NOMO-1 treated with DMSO at 0.1 percent for 48 hours (cell line): ENCODE measurements around the gene IMPDH1.
A peak's percentile ranks its signal among the peaks of the same experiment; 100 is the strongest.

Source experiments
- DNase-seq: peaks from one replicate; lab custom pipeline; 2025; ENCODE audit not compliant: unreplicated experiment; lab: John Stamatoyannopoulos, UW

Gene IMPDH1

DNA sequence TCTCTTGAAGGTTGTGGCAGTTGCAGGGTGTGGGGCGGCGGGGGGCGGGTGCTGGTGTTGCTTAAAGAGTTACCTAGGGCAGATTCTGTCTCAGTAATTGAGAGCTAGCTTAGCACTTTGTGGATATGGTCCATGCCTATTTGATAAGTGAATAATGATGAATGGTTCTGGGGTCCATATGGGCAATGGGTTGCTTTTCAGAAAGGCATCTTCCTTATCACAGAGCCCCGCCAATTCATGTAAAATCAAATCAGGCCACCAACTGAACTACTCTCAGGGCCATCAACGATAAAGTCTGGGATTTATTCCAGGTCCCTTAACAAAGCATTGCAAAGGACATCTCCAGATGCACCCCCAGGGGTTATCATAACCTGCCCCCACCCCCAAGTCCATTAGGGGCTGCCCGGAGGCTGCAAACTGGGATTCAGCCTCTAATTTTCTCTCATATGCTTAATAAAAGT is 46.5 kb downstream of the IMPDH1 start:
- DNase-seq = no peak

GRCh38 chr7:128362670-128363069 is 47.1 kb downstream of the IMPDH1 start:
- DNase-seq = no peak

DNA sequence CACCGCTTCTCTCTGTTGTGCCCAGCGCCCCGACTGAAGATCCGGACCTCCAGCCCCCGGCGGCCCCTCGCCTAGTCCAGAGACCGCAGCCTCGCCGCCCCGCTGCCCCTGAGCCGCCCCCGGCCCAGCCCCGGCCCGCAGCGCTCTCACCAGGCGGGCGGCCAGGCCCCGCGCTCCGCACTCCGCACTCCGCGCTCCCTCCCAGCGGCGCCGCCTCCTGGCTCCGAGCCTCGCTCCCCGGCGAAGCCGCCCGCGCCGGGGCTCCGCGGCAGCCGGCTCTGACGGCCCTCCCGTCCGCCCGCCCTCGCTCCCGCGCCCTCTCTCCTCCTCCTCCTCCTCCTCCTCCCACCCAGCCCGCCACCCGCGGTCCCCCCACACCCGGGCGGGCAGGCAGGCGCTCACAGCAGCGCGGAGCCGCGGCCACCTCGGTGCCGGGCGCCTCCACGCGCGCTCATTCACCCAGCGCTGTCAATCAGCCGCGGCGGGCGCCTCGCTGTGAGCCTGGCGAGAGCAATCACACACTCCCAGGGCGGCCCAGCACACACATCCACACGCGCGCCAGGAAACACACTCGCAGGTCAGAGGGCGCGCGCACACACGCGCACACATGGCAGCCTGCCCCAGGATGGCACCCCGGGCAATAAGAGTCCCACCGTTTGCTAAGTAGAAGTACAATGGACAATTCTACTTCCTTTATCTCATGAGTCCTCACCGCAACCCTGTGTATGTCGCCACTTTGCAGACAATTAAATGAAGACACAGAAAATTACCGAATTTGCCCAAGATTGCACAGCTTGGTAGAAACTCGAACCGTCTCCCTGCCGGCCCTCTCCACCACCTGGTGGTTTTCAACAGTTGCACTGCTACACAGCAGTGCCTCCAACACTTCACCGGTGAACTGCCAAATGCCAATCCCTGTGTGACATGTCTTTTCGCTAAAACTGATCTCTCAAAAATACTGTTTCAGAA is 48.1 kb downstream of the IMPDH1 start, which contains the start of gene PRRT4:
PRRT4 (minus strand) TSS at position 280 of the 969 bp plus-strand sequence.
- DNase-seq = peak; percentile 66

- DNase-seq = no peak
These were observed 49.5 kb downstream of the IMPDH1 start for GRCh38 chr7:128360359-128360678.

- no peak for DNase-seq
These were observed 49.8 kb downstream of the IMPDH1 start for GRCh38 chr7:128359939-128360338.

DNA sequence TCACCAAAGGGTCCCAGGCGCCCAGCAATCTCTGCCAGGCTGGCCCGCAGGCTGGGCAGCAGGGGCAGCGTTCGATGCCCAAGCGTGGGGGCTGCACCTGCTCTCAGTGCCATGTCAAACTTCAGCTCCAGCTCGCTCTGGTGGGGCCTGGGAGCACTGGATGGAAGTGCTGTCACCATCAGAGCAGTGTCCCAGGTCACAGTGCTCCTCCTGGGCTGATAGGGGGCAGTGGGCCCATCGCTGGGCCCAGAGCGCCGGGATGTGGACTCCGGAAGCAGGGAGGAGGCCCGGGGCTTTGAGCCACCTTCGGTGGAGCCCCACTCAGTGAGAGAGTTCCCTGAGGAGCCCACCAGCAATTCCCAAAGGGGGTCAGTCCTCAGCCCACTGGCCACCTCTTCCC is 50.4 kb downstream of the IMPDH1 start:
- no peak for DNase-seq

GRCh38 chr7:128358233-128358632 is 51.5 kb downstream of the IMPDH1 start:
- DNase-seq = peak; percentile 38

DNA sequence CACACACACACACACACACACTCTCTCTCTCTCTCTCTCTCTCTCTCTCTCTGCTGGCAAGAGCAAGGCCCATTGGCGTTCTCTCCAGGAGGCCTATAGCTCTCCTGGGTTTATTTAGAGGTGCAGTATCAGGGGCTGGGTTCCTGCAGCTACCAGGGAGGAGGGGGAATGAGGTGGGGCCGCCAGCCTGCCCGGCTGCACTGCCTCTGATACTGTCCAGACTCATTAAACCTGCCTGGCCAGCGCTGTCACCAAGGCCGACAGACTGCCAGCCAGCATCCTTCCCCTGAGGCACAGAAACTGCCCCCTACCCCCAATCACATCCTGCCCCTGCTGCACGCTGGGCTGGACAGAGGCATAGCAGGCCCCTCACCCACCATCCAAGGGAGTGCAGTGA is 52.6 kb downstream of the IMPDH1 start:
- DNase-seq = no peak

DNA sequence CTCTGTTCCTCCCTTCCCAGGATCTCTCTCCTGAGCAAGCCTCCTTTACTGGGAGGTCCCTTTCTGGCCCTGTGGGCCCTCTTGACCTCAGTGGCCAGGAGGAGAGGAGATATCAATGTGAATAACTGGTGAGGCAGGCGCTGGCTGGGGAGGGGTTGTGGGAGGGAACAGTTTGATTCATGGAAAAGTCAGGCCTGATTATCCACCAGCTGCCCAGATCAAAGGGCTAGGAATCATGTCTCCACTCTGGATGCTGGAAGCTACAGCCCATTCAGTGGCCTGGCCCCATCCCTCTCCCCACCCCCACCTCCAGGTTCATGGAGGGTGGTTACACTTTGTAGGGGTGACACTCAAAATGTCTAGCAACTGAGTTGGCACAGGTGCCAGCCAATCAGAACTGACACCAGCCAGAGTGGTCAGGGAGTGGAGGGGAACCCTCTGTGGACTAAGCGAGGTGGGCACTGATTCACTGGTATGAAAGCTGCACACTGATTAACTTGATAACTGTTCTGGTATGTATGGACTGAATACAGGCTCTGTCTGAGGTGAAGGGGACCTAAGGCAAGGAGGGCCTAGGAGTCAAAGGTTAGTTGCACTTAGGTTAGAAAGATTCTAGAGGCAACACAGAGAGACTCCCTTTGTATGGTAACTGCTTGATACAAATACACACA is 53.1 kb downstream of the IMPDH1 start:
- DNase-seq = no peak

DNA sequence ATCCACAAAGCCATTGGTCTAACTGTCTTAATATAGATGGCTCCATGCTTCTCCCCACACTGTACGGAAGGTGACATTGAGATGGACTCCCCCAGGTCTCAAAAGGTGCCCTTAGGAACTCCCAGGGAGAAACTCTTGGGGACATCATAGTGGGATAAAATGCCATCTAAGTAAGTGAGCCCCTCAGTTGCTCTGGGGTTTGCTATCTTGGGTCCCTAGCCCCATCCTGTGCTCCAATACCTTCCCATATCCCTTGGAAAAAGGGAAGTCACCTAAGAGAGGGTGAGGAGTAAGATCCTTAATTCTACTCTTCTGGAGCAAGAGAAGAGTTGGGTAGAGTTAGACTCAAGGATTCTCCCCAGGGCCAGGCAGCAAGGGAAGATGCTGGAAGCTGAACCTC is 56.2 kb downstream of the IMPDH1 start:
- no peak for DNase-seq

DNA sequence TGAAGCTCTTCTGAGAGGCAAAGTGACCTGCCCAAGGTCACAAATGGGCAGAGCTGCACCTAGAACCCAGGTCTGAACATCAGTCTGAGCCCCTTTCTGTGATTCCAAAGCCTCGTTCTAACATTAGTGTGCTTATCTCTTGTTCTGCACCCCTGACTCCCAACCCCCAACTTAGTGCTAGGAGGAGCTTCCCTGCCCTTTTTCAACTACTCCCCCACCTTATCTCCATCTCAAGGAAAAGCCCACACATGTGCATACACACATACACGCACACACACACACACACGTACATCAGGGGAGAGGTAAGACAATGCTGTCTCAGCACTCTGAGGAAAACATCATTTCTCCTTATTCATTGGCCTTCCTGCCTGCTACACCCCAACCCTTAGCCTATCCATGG is 56.6 kb downstream of the IMPDH1 start:
- DNase-seq = no peak

GRCh38 chr7:128352636-128353035 is 57.1 kb downstream of the IMPDH1 start:
- no peak for DNase-seq

- no peak for DNase-seq
These were observed 57.6 kb downstream of the IMPDH1 start for GRCh38 chr7:128352153-128352537.

GRCh38 chr7:128351296-128352152 is 58.3 kb downstream of the IMPDH1 start:
- DNase-seq = no peak

GRCh38 chr7:128350708-128351295 is 59.0 kb downstream of the IMPDH1 start:
- DNase-seq = no peak

- DNase-seq = no peak
These were observed 60.3 kb downstream of the IMPDH1 start for GRCh38 chr7:128349466-128349825.

GRCh38 chr7:128347647-128348097 is 62.1 kb downstream of the IMPDH1 start:
- peak; percentile 6 for DNase-seq

GRCh38 chr7:128344431-128344774 is 65.4 kb downstream of the IMPDH1 start:
- no peak for DNase-seq

- peak; percentile 68 for DNase-seq
These were observed 66.0 kb downstream of the IMPDH1 start, which contains the start of gene RBM28 for GRCh38 chr7:128343554-128344430. TSS of gene RBM28 (minus strand) at chr7:128343908. CDS start at chr7:128343793, 115 bp downstream.
